Trophoblast cell (in vitro differentiated cells and primary cell): Measurements from ENCODE around the gene CAPN10.

Experiments used
- DNase-seq, 2 donors: peaks; one replicate each; pipeline ENCODE4 v3.0.0-alpha.2; 2016
- H2AFZ ChIP-seq: 2 replicates; pipeline ENCODE4 v1.6.1; 2013; ENCODE audit warnings: low read length, moderate library complexity, mild to moderate bottlenecking; ENCODE audit not compliant: insufficient read depth, poor library complexity
- H2AK5ac ChIP-seq: 2 replicates; pipeline ENCODE4 v1.6.1; 2013; ENCODE audit warnings: mild to moderate bottlenecking, low read length
- H2BK120ac ChIP-seq: 2 replicates; pipeline ENCODE4 v1.6.1; 2013; ENCODE audit warnings: low read length, mild to moderate bottlenecking, moderate library complexity; ENCODE audit not compliant: insufficient read depth, poor library complexity
- H2BK12ac ChIP-seq: 2 replicates; pipeline ENCODE4 v1.6.1; 2013; ENCODE audit warnings: mild to moderate bottlenecking, low read length, moderate library complexity
- H2BK5ac ChIP-seq: 2 replicates; pipeline ENCODE4 v1.6.1; 2013; ENCODE audit warnings: low read length, low read depth, moderate library complexity, mild to moderate bottlenecking; ENCODE audit not compliant: poor library complexity
- H3K14ac ChIP-seq: 2 replicates; pipeline ENCODE4 v1.6.1; 2013; ENCODE audit warnings: mild to moderate bottlenecking, low read length
- H3K18ac ChIP-seq: 2 replicates; pipeline ENCODE4 v1.6.1; 2013; ENCODE audit warnings: mild to moderate bottlenecking, low read length
- H3K23ac ChIP-seq: 2 replicates; pipeline ENCODE4 v1.6.1; 2013; ENCODE audit warnings: low read length
- H3K27ac ChIP-seq: 2 replicates; pipeline ENCODE4 v1.5.1; 2013; ENCODE audit warnings: low read depth, mild to moderate bottlenecking, inconsistent platforms, low read length, moderate library complexity
- H3K27me3 ChIP-seq: 2 replicates; pipeline ENCODE4 v1.6.1; 2013; ENCODE audit warnings: inconsistent platforms, mild to moderate bottlenecking, low read length, moderate library complexity; ENCODE audit not compliant: insufficient read depth
- H3K36me3 ChIP-seq, 2 experiments: 1 replicate in 1 of 2; 2 replicates in 1 of 2; pipeline ENCODE4 v1.6.1; 2013; ENCODE audit warnings: low read length in 2 of 2, mild to moderate bottlenecking in 2 of 2, moderate library complexity in 1 of 2; ENCODE audit not compliant: insufficient read depth in 2 of 2, control insufficient read depth in 1 of 2
- H3K4ac ChIP-seq: 2 replicates; pipeline ENCODE4 v1.6.1; 2013; ENCODE audit warnings: low read depth, mild to moderate bottlenecking, low read length, moderate library complexity
- H3K4me1 ChIP-seq, 2 experiments: 1 replicate in 1 of 2; 2 replicates in 1 of 2; pipeline ENCODE4 v1.6.1; 2013; ENCODE audit warnings: low read length in 2 of 2, mild to moderate bottlenecking in 2 of 2, moderate library complexity in 1 of 2; ENCODE audit not compliant: insufficient read depth in 2 of 2, control insufficient read depth in 1 of 2
- H3K4me2 ChIP-seq: 2 replicates; pipeline ENCODE4 v1.6.1; 2013; ENCODE audit warnings: inconsistent platforms, mild to moderate bottlenecking, low read length, moderate library complexity
- H3K4me3 ChIP-seq: 2 replicates; pipeline ENCODE4 v1.5.1; 2013; ENCODE audit warnings: mild to moderate bottlenecking, low read depth, low read length, inconsistent platforms
- H3K79me1 ChIP-seq: one replicate; pipeline ENCODE4 v1.6.1; 2013; ENCODE audit warnings: low read length
- H3K79me2 ChIP-seq: 2 replicates; pipeline ENCODE4 v1.6.1; 2013; ENCODE audit warnings: low read length, mild to moderate bottlenecking; ENCODE audit not compliant: control insufficient read depth, insufficient read depth, poor library complexity
- H3K9ac ChIP-seq: 2 replicates; pipeline ENCODE4 v1.6.1; 2013; ENCODE audit warnings: mild to moderate bottlenecking, low read length
- H3K9me3 ChIP-seq: 2 replicates; pipeline ENCODE4 v1.6.1; 2013; ENCODE audit warnings: low read depth, mild to moderate bottlenecking, control low read depth, inconsistent platforms, low read length; ENCODE audit not compliant: insufficient read depth
- H4K12ac ChIP-seq: 2 replicates; pipeline ENCODE4 v1.6.1; 2013; ENCODE audit warnings: low read depth, mild to moderate bottlenecking, low read length, moderate library complexity
- H4K8ac ChIP-seq: 2 replicates; pipeline ENCODE4 v1.6.1; 2013; ENCODE audit warnings: low read depth, mild to moderate bottlenecking, low read length, moderate library complexity
- H4K91ac ChIP-seq: one replicate; pipeline ENCODE4 v1.6.1; 2013; ENCODE audit warnings: low read depth, mild to moderate bottlenecking, low read length, moderate library complexity
- WGBS: extraction: QIAGEN DNeasy Blood & Tissue Kit; methylation state at CpG from one replicate; pipeline ENCODE4 v1.1.7; 2013; ENCODE audit warnings: missing lambda C conversion rate; ENCODE audit not compliant: insufficient read length, insufficient coverage; ENCODE audit errors: extremely low coverage; 5-methylcytosine and 5-hydroxymethylcytosine counted together

Gene CAPN10

GRCh38 chr2:240579071-240579762 lies 7.3 kb upstream of the CAPN10 start:
- no peak overlapping the region for H4K91ac ChIP-seq
- no peak overlapping the region for H3K14ac ChIP-seq
- H3K23ac ChIP-seq = no peak overlapping the region
- H2BK12ac ChIP-seq = no peak overlapping the region
- no CpG with 5 or more reads among the region's 12 CpGs for WGBS
- no peak overlapping the region for H2BK120ac ChIP-seq
- H2BK5ac ChIP-seq = no peak overlapping the region
- peak overlapping the region; percentile 30 for H3K18ac ChIP-seq
- H4K8ac ChIP-seq = no peak overlapping the region
- H3K4ac ChIP-seq = peak overlapping the region; percentile 12
- H2AK5ac ChIP-seq = no peak overlapping the region
- H3K9me3 ChIP-seq = peaks cover 2% of the 10 kb centered on the region
- H3K4me1 ChIP-seq = peaks cover 13 to 16% of the 10 kb centered on the region in 2 experiments
- H3K9ac ChIP-seq = no peak overlapping the region
- no peak overlapping the region for H3K4me2 ChIP-seq
- no peaks in the 10 kb centered on the region for H3K27me3 ChIP-seq
- DNase-seq = no peak
- no peak overlapping the region for H2AFZ ChIP-seq
- H3K79me1 ChIP-seq = no peaks in the 10 kb centered on the region
- peaks cover 39 to 47% of the 10 kb centered on the region in 2 experiments for H3K36me3 ChIP-seq
- H3K4me3 ChIP-seq = no peak overlapping the region
- no peak overlapping the region for H3K27ac ChIP-seq
- H4K12ac ChIP-seq = peak overlapping the region; percentile 26
- no peaks in the 10 kb centered on the region for H3K79me2 ChIP-seq

GRCh38 chr2:240579771-240580614 lies 6.5 kb upstream of the CAPN10 start:
- Histone ChIP-seq H3K14ac (no peak overlapping the region), H4K91ac (no peak overlapping the region), H4K12ac (no peak overlapping the region), H2BK12ac (no peak overlapping the region), H2AFZ (no peak overlapping the region), H3K4me3 (no peak overlapping the region), H3K4me2 (no peak overlapping the region), H2BK5ac (no peak overlapping the region), H2AK5ac (no peak overlapping the region), H3K27me3 (no peaks in the 10 kb centered on the region), H4K8ac (no peak overlapping the region), H3K4me1 (peaks cover 13 to 20% of the 10 kb centered on the region in 2 experiments), H3K36me3 (peaks cover 36 to 41% of the 10 kb centered on the region in 2 experiments), H3K9me3 (peaks cover 2% of the 10 kb centered on the region), H3K9ac (no peak overlapping the region), H3K79me1 (no peaks in the 10 kb centered on the region), H3K4ac (no peak overlapping the region), H3K18ac (no peak overlapping the region), H3K27ac (no peak overlapping the region), H2BK120ac (no peak overlapping the region), H3K23ac (no peak overlapping the region), H3K79me2 (no peaks in the 10 kb centered on the region)
- DNase-seq = peak; percentile 83 to 84
- WGBS = no CpG with 5 or more reads among the region's 27 CpGs

GRCh38 chr2:240581811-240582210 lies 4.7 kb upstream of the CAPN10 start:
- Histone ChIP-seq H3K27me3 (no peaks in the 10 kb centered on the region), H3K4me3 (no peak overlapping the region), H2AK5ac (no peak overlapping the region), H2BK5ac (no peak overlapping the region), H2BK12ac (no peak overlapping the region), H3K79me1 (peaks cover 7% of the 10 kb centered on the region), H3K4me2 (no peak overlapping the region), H4K8ac (no peak overlapping the region), H3K9me3 (no peaks in the 10 kb centered on the region), H3K4ac (no peak overlapping the region), H3K79me2 (peaks cover 11% of the 10 kb centered on the region), H3K14ac (no peak overlapping the region), H3K23ac (no peak overlapping the region), H2AFZ (no peak overlapping the region), H4K12ac (no peak overlapping the region), H3K36me3 (peaks cover 23% of the 10 kb centered on the region in 2 experiments), H3K4me1 (peaks cover 19 to 27% of the 10 kb centered on the region in 2 experiments), H4K91ac (no peak overlapping the region), H3K27ac (no peak overlapping the region), H3K18ac (no peak overlapping the region), H2BK120ac (no peak overlapping the region), H3K9ac (no peak overlapping the region)
- DNase-seq = peak in 1 of 2 donors; percentile 12
- WGBS = no CpG with 5 or more reads among the region's 5 CpGs

DNA sequence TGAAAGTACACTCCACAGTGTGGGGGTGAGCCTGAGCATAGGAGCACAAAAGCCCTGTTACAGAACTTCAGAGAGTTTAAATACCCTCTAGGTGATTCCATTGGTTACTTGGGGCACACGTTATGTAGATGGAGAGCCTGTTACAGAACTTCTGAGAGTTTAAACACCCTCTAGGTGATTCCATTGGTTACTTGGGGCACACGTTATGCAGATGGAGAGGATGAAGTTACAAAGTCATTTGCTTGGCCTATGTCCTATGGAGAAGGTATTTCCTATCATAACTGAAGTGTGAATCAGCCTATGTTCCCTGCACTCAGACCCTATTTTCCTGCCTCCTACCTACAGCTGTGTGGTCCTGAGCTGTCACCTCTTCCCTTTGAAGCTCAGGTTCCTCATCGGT lies 3.8 kb upstream of the CAPN10 start:
- Histone ChIP-seq H2AFZ (no peak overlapping the region), H3K4ac (no peak overlapping the region), H3K79me1 (peaks cover 7% of the 10 kb centered on the region), H3K4me2 (no peak overlapping the region), H2BK120ac (no peak overlapping the region), H2BK12ac (no peak overlapping the region), H4K8ac (no peak overlapping the region), H2AK5ac (no peak overlapping the region), H3K4me1 (peaks cover 26 to 33% of the 10 kb centered on the region in 2 experiments), H3K9ac (no peak overlapping the region), H3K36me3 (peaks cover 14% of the 10 kb centered on the region in 2 experiments), H3K23ac (no peak overlapping the region), H3K27me3 (no peaks in the 10 kb centered on the region), H3K18ac (no peak overlapping the region), H2BK5ac (no peak overlapping the region), H3K4me3 (no peak overlapping the region), H4K12ac (no peak overlapping the region), H3K27ac (no peak overlapping the region), H3K14ac (no peak overlapping the region), H4K91ac (no peak overlapping the region), H3K79me2 (peaks cover 15% of the 10 kb centered on the region), H3K9me3 (no peaks in the 10 kb centered on the region)
- no peak for DNase-seq
- WGBS = no CpG with 5 or more reads among the region's 3 CpGs
